SKM-1 treated with dmso at 0.1 percent for 144 hours (cell line): Measurements from ENCODE around the gene PDCD11.
"Not testable (repeated sequence)": the region's sequence is repeated elsewhere in the genome, so short reads cannot be mapped to it uniquely, and the experiment has no call there.

ENCODE experiments used
- DNase-seq: peaks from one replicate; lab custom pipeline; 2025; ENCODE audit not compliant: unreplicated experiment; lab: John Stamatoyannopoulos, UW

The PDCD11 gene, protein sequence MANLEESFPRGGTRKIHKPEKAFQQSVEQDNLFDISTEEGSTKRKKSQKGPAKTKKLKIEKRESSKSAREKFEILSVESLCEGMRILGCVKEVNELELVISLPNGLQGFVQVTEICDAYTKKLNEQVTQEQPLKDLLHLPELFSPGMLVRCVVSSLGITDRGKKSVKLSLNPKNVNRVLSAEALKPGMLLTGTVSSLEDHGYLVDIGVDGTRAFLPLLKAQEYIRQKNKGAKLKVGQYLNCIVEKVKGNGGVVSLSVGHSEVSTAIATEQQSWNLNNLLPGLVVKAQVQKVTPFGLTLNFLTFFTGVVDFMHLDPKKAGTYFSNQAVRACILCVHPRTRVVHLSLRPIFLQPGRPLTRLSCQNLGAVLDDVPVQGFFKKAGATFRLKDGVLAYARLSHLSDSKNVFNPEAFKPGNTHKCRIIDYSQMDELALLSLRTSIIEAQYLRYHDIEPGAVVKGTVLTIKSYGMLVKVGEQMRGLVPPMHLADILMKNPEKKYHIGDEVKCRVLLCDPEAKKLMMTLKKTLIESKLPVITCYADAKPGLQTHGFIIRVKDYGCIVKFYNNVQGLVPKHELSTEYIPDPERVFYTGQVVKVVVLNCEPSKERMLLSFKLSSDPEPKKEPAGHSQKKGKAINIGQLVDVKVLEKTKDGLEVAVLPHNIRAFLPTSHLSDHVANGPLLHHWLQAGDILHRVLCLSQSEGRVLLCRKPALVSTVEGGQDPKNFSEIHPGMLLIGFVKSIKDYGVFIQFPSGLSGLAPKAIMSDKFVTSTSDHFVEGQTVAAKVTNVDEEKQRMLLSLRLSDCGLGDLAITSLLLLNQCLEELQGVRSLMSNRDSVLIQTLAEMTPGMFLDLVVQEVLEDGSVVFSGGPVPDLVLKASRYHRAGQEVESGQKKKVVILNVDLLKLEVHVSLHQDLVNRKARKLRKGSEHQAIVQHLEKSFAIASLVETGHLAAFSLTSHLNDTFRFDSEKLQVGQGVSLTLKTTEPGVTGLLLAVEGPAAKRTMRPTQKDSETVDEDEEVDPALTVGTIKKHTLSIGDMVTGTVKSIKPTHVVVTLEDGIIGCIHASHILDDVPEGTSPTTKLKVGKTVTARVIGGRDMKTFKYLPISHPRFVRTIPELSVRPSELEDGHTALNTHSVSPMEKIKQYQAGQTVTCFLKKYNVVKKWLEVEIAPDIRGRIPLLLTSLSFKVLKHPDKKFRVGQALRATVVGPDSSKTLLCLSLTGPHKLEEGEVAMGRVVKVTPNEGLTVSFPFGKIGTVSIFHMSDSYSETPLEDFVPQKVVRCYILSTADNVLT (N-terminal part only)

GRCh38 chr10:103396067-103396788 lies at the start of gene PDCD11, which contains the start of gene ATP5MK:
PDCD11 (plus strand) TSS chr10:103396626; CDS start chr10:103398427, 1,801 bp downstream.
ATP5MK (minus strand) TSS chr10:103396475; CDS start chr10:103392457, 4,018 bp downstream.
- DNase-seq: peak; percentile 98

- DNase-seq: no peak
Observed at GRCh38 chr10:103350175-103350516, 46.3 kb upstream of the PDCD11 start.

GRCh38 chr10:103350517-103351260 lies 45.7 kb upstream of the PDCD11 start, which contains the start of gene PCGF6:
PCGF6 (minus strand) TSS chr10:103351140; CDS start chr10:103351066, 74 bp downstream.
- peak; percentile 72 for DNase-seq

DNA sequence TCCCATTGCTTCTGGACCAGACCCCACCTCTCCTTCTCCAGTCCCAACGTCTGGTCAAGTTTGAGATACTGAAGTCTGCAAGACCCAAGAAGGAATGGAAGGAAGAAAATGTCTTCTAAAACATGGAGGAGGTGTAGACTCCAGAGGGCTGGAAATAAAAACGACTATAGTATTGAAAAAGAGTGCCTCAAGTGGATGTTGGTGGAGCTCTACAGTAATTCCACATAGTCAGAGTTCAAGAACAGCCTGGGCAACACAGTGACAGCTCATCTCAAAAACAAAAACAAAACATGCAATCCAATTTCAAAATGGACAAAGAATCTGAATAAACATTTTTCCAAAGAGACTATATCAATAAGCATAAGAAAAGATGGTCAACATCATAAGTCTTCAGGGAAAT lies 43.1 kb upstream of the PDCD11 start:
- DNase-seq: no peak

DNA sequence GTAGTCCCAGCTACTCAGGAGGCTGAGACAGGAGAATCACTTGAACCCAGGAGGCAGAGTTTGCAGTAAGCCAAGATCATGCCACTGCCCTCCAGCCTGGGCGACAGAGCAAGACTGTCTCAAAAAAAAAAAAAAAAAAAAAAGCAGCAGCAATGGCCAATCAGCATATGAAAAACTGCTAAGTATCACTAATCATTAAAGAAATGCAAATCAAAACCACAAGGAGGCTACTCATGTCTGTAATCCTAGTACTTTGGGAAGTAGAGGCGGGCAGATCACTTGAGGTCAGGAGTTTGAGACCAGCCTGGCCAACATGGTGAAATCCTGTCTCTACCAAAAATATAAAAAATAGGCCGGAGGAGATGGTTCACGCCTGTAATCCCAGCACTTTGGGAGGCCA lies 41.9 kb upstream of the PDCD11 start:
- DNase-seq: not testable (repeated sequence)

DNA sequence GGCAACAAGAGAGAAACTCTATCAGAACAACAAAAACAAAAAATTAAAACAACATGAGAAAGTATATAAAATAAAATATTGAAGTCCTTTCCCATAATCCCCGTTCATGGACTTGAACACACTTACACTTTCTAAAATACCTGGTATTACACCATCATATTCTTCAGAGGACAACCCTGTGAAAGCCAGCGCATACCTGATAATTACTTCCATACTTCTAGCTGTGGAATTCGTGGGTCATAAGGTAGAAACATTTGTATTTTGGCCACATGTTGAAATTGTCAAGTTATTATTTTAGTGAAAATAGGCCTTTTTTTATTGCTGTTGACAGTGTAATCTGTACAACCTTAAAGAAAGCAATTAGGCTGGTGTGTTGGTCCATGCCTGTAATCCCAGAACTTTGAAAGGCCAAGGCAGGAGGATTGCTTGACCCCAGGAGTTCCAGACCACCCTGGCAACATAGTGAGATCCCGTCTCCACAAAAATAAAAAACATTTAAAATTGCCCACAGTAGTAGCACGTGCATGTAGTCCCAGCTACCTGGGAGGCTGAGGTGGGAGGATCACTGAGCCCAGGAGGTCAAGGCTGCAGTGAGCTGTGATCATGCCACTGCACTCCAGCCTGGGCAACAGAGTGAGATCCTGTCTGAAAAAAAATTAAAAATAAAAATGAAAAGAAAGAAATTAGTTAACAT lies 40.4 kb upstream of the PDCD11 start:
- DNase-seq: no peak

- DNase-seq: not testable (repeated sequence)
Observed at GRCh38 chr10:103359493-103359892, 36.9 kb upstream of the PDCD11 start.

DNA sequence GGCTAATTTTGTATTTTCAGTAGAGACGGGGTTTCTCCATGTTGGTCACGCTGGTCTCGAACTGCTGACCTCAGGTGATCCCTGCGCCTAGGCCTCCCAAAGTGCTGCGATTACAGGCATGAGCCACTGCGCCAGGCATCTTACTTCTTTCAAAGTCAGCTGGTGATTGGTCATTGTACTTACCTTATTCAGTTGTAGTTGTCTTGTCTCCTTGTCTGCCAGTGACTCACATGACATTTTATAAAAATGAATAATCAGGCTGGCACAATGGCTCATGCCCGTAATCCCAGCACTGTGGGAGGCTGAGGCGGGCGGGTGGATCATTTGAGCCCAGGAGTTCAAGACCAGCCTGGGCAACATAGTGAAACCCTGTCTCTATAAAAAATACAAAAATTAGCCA lies 35.6 kb upstream of the PDCD11 start:
- DNase-seq: not testable (repeated sequence)

GRCh38 chr10:103367379-103367781 lies 29.0 kb upstream of the PDCD11 start:
- no peak for DNase-seq

- DNase-seq: peak; percentile 99
Observed at GRCh38 chr10:103367782-103368518, 28.5 kb upstream of the PDCD11 start, which contains the start of gene TAF5. TAF5 (plus strand) TSS chr10:103367976; CDS start chr10:103367990, 14 bp downstream.

DNA sequence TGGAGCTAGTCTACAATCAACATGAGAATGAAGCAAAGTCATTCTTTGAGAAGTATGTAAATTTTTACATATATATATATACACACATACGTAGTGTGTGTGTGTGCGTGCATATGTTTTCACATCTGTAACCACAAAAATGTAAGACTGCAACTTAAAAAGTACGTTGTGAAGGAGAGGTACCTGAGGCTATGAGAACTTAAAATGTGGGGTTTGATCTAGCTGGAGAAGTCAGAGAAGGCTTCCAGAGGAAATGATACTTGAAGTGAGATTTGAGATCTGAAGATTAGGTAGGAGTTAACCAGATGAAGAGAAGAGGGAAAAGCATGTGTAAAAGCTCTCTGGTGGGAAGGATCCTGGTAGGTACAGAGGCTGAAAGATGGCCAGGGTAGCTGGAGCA lies 22.9 kb upstream of the PDCD11 start:
- no peak for DNase-seq

- DNase-seq: no peak
Observed at GRCh38 chr10:103374263-103374662, 22.2 kb upstream of the PDCD11 start.

- DNase-seq: no peak
Observed at GRCh38 chr10:103382769-103383168, 13.7 kb upstream of the PDCD11 start.

GRCh38 chr10:103394180-103394579 lies 2.2 kb upstream of the PDCD11 start:
- DNase-seq: no peak

- DNase-seq: no peak
Observed at GRCh38 chr10:103395754-103396066, 716 bp upstream of the PDCD11 start.

DNA sequence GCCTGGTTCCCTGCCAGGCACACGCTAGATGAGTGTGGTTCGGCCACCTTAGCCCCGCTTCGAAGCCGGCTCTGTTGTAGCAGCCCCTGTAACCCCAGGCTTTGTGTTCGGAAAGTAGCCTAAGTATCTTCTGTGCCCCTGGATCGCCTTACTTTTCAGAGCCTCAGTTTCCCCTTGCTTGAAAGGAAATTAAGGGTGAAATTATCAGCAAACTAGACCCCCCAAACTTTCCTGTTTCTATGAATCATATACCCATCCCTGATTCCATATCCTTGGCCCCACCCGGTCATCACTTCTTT lies 312 bp downstream of the PDCD11 start:
- no peak for DNase-seq

- DNase-seq: no peak
Observed at GRCh38 chr10:103397191-103397825, 882 bp downstream of the PDCD11 start.

- no peak for DNase-seq
Observed at GRCh38 chr10:103413564-103413963, 17.1 kb downstream of the PDCD11 start.
